Esophagus squamous epithelium (tissue), 4 donors: Measurements from ENCODE around the gene ECE1.

Source experiments
- POLR2A ChIP-seq, 4 donors: fragments of 450-650 bp; IDR thresholded peaks; one replicate each; pipeline ENCODE4 v1.6.1; 2017; ENCODE audit warnings: antibody characterized with exemption in 4 of 4, mild to moderate bottlenecking in 4 of 4, moderate library complexity in 3 of 4
- TF ChIP-seq, protein P1 (sequence below), 6 experiments: fragments of 450-650 bp in 4 of 6; fragments of 200-600 bp in 2 of 6; sonication (generic) in 2 of 6; IDR thresholded peaks; one replicate each; pipeline ENCODE4 v1.5.1; 2016 to 2019; ENCODE audit warnings: antibody characterized with exemption in 6 of 6, mild to moderate bottlenecking in 4 of 6, moderate library complexity in 4 of 6

DNA sequence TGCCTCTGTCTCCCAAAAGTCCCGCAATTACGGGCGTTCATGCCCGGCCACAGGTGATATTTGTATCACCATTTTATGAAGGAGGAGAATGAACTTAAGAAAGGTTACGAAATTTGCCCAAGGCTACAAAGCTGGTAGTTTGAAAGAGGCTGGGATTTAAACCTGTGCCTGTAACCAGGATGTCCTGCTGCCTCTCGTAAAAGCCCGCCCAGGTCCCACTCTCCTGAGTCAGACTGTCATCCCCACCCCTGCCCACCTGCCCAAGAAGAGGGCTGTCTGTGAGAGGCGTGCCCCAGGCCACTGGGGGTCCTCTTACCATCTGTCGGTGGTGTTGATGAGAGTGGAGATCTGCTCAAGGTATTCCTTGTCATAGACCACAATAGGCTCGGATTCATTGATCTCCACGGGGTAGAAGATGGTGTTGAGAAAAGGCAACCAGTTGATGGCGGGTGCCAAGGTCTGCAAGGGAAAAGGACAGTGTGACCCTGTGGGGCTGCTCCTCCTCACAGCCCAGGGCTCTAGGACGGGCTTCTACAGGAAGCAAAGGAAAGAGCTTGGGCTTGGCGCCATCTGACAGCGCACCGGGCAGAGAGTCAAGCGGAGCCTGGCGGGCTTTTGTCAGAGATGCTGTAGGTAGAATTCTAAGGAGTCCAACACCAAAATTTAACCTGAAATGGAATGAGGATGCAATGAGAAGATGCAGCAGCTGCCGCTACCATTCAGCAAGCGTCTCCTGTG, 43.2 kb downstream of the ECE1 start:
- TF ChIP-seq, protein P1, sequence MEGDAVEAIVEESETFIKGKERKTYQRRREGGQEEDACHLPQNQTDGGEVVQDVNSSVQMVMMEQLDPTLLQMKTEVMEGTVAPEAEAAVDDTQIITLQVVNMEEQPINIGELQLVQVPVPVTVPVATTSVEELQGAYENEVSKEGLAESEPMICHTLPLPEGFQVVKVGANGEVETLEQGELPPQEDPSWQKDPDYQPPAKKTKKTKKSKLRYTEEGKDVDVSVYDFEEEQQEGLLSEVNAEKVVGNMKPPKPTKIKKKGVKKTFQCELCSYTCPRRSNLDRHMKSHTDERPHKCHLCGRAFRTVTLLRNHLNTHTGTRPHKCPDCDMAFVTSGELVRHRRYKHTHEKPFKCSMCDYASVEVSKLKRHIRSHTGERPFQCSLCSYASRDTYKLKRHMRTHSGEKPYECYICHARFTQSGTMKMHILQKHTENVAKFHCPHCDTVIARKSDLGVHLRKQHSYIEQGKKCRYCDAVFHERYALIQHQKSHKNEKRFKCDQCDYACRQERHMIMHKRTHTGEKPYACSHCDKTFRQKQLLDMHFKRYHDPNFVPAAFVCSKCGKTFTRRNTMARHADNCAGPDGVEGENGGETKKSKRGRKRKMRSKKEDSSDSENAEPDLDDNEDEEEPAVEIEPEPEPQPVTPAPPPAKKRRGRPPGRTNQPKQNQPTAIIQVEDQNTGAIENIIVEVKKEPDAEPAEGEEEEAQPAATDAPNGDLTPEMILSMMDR (IDR thresholded peaks at IDR 0.05), result no peak
- TF ChIP-seq POLR2A (IDR thresholded peaks at IDR 0.05), result no peak
